Measurements from ENCODE around the gene BRSK2. TPM values are rescaled to one million over a fixed set of nuclear protein-coding genes. Genes with fewer than 3 reads are reported as not detected.
A peak's percentile ranks its signal among the peaks of the same experiment; 100 is the strongest.

Gene BRSK2
- total and polyA plus RNA-seq, 4 donors = 0.55 to 1.0 (median 0.62) TPM

DNA sequence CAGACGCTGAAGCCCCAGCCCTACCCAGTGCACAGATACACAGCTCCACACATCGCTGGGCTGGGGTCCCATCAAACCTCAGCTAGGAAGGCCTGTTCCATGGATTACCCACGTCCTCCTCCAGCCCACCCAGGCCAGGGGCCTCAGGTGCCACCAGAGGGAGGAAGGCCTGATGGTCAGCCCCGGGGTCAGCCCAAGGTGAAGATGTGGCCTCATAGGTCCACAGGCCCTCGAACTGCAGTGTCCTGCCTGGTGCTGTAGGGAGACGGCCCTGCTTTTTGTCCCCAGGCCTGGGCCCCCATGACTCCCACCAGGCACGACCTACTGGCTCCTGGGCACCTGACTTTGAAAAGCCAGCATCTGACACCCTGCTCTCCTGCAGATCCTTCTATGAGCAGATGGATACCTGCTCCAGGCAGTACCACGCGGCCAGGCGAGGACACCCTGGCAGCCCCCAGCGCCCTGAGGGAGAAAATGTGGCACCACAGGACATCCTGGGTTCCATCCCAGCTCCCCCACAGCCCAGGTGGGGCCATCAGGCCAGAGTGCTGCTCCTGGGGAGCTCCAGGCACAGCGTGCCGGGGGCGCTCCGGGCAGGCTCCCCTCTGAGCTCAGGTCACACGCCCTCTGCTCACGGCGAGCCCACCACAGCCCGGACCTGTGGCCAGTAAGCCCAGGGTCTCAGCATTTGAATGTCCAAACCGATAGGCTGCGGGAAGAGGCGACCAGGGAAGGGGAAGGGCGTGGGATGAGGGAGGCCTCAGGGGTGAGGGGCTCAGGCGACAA lies 112.6 kb downstream of the BRSK2 start:
- DNase-seq (peak; percentile 41 to 56), ATAC-seq (ENCODE audit: low FRiP score) (no peak)
- H3K4me3 ChIP-seq (ENCODE audit: low read length in 2 of 2) = no peak overlapping the region
- H3K9me3 ChIP-seq (ENCODE audit: control insufficient read depth, low read length) = no peaks in the 10 kb centered on the region
- H3K4me1 ChIP-seq (ENCODE audit: control insufficient read depth in 1 of 2, insufficient read depth in 2 of 2, low read length in 2 of 2) = peaks cover 0 to 3% of the 10 kb centered on the region in 2 donors
- no peaks in the 10 kb centered on the region for H3K36me3 ChIP-seq (ENCODE audit: control insufficient read depth in 1 of 2, insufficient read depth in 2 of 2, low read length in 1 of 2)
- intact Hi-C loops (cut with DNase I) = no loop called here
- no peaks in the 10 kb centered on the region for H3K27me3 ChIP-seq (ENCODE audit: control insufficient read depth in 1 of 2, insufficient read depth in 2 of 2, low read length in 1 of 2)
- no peak overlapping the region for H3K27ac ChIP-seq (ENCODE audit: low read depth in 1 of 2, low read length in 2 of 2)
- 65 to 72% methylated on average over 24 of the region's 24 CpGs for WGBS, 2 donors

DNA sequence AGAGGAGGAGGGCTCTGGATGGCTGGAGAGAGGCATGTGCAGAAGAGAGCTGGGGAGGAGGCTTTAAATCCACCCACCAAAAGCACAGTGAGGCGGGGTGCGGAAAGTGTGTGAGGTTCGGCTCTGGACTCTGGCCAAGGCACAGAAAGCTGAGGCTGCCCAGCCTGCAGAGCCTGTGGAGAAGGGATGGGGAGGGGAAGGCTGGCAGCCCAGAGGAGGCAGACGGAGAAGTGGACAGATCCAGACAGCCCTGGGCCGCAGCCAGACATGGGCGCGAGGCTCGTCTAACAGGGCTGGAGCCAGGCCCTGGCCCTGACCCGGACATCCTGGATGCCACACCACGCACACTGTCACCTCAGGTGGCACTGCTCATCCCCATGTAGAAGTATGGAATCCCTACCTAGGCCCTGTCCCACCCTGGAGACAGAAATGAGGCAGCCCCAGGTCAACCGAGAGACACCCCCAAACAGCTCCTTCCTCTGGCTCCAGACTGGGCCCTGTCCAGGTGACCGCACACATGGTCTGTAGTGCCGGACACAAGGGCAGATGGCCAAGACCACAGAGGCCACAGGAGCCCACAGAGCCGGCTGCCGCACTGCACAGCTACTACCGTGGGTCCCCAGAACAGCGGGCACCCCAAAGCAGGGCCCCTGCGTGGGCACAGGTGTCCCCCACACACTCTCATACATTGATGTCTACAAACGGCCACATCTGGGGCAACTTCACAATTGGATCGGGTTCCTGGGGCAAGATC lies 113.4 kb downstream of the BRSK2 start:
- Histone ChIP-seq H3K27ac (ENCODE audit: low read depth in 1 of 2, low read length in 2 of 2) (no peak overlapping the region), H3K4me1 (ENCODE audit: control insufficient read depth in 1 of 2, insufficient read depth in 2 of 2, low read length in 2 of 2) (peaks cover 0 to 5% of the 10 kb centered on the region in 2 donors), H3K4me3 (ENCODE audit: low read length in 2 of 2) (no peak overlapping the region), H3K9me3 (ENCODE audit: control insufficient read depth, low read length) (no peaks in the 10 kb centered on the region), H3K27me3 (ENCODE audit: control insufficient read depth in 1 of 2, insufficient read depth in 2 of 2, low read length in 1 of 2) (no peaks in the 10 kb centered on the region), H3K36me3 (ENCODE audit: control insufficient read depth in 1 of 2, insufficient read depth in 2 of 2, low read length in 1 of 2) (no peaks in the 10 kb centered on the region)
- intact Hi-C loops (cut with DNase I) = no loop called here
- ATAC-seq (ENCODE audit: low FRiP score) (peak; percentile 77), DNase-seq (peak; percentile 69 to 86)
- WGBS, 2 donors = 10 to 16% methylated on average over 20 of the region's 20 CpGs

DNA sequence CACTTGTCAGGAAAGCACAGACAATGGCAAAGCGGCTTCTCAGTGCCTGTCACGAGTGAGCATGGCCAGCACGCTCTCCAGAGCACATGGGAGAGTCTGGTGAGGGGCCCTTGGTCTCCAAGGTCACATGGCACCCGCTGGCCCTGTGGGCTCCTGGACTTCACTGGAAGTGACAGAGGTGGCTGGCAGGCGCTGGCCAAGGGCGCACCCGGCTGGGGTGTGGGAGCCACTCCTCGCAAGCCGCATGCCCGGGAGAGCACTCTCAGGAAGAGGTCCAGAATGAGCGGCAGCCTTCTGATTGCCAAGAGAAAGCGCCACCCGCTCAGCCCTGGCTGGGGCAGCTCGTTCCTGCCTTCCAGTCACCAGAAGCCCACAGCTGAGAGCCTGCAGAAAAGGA lies 114.0 kb downstream of the BRSK2 start:
- Histone ChIP-seq H3K9me3 (ENCODE audit: control insufficient read depth, low read length) (no peaks in the 10 kb centered on the region), H3K27me3 (ENCODE audit: control insufficient read depth in 1 of 2, insufficient read depth in 2 of 2, low read length in 1 of 2) (no peaks in the 10 kb centered on the region), H3K4me1 (ENCODE audit: control insufficient read depth in 1 of 2, insufficient read depth in 2 of 2, low read length in 2 of 2) (peaks cover 0 to 5% of the 10 kb centered on the region in 2 donors), H3K27ac (ENCODE audit: low read depth in 1 of 2, low read length in 2 of 2) (no peak overlapping the region), H3K36me3 (ENCODE audit: control insufficient read depth in 1 of 2, insufficient read depth in 2 of 2, low read length in 1 of 2) (no peaks in the 10 kb centered on the region), H3K4me3 (ENCODE audit: low read length in 2 of 2) (no peak overlapping the region)
- DNase-seq = peak; percentile 76 to 84
- 3 to 10% methylated on average over 14 of the region's 14 CpGs for WGBS, 2 donors
- peak; percentile 71 for ATAC-seq (ENCODE audit: low FRiP score)
- intact Hi-C loops (cut with DNase I) = no loop called here

DNA sequence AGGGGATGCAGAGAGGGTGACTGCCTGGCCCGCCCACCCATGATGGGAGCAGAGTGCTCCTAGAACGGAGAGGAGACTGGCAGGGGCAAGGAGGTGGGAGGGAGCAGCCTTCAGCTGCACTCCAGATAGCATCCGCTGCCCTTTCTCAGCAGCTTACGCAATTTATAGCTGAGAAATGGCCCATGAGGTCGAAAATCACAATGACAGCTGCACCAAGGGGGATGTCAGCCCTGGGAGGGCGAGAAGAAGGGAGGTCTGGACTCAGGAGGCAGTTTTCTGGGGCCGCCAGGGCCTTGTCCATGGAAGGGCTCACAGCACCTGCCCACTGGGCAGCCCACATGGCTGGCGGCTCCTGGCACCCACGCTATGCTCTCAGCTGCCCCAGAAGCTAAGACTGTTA lies 114.4 kb downstream of the BRSK2 start:
- peak; percentile 31 to 67 for DNase-seq
- Histone ChIP-seq H3K4me3 (ENCODE audit: low read length in 2 of 2) (no peak overlapping the region), H3K9me3 (ENCODE audit: control insufficient read depth, low read length) (no peaks in the 10 kb centered on the region), H3K27me3 (ENCODE audit: control insufficient read depth in 1 of 2, insufficient read depth in 2 of 2, low read length in 1 of 2) (no peaks in the 10 kb centered on the region), H3K36me3 (ENCODE audit: control insufficient read depth in 1 of 2, insufficient read depth in 2 of 2, low read length in 1 of 2) (no peaks in the 10 kb centered on the region), H3K27ac (ENCODE audit: low read depth in 1 of 2, low read length in 2 of 2) (no peak overlapping the region), H3K4me1 (ENCODE audit: control insufficient read depth in 1 of 2, insufficient read depth in 2 of 2, low read length in 2 of 2) (peaks cover 0 to 5% of the 10 kb centered on the region in 2 donors)
- ATAC-seq (ENCODE audit: low FRiP score) = no peak
- intact Hi-C loops (cut with DNase I) = no loop called here
- 34 to 36% methylated on average over 9 of the region's 9 CpGs for WGBS, 2 donors

DNA sequence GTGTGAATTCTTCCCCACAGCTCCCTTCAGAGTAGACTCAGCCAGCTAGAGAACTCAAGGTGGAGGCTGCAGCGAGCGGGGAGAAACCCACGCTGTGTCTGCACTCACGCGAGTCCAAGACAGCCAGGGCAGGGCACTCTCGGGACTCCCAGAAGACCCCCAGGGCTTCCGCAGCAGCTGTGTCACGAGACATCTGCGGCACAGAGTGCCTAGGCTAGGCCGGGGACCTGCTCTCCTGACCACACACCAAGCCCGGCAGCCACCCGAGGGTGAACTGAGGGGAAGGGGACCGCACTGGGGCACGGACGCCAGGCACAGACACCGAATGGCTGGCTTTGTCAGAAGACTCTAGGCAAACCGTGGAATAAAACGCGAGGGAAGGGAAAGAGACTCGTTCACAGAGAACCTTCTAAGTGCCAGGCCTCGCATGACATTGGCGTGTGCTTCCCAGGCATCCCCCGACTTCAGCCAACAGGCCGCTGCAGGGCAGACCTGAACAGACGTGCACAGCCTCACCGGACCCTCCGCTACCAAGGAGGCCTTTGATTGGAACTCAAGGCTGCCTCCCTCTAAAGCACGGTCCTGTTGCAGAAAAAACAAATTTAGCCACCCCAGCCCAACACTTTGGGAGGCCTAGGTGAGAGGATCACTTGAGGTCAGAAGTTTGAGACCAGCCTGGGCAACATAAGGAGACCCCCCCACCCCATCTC lies 115.0 kb downstream of the BRSK2 start:
- WGBS, 2 donors = 93% methylated on average over 28 of the region's 28 CpGs

DNA sequence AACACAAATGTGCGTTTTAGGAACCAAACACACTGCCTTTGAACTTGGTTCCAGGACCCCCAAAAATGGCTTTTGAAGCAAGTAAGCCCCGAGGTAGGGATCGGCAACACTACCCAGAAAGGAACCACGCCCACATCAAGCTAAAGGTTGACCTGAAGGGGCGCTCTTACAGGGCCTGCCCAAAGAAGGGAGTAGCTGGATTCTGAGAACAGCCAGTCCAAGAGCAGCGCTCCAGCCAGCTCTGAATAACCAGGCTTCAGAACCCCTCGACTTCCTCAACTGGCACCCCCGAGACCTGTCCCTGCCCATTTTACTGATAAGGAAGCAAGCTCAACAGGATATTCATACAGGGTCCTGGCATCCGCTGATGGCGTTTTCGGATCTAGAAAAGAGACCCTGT lies 115.7 kb downstream of the BRSK2 start:
- H3K36me3 ChIP-seq (ENCODE audit: control insufficient read depth in 1 of 2, insufficient read depth in 2 of 2, low read length in 1 of 2) = no peaks in the 10 kb centered on the region
- H3K27ac ChIP-seq (ENCODE audit: low read depth in 1 of 2, low read length in 2 of 2) = no peak overlapping the region
- 74 to 79% methylated on average over 11 of the region's 11 CpGs for WGBS, 2 donors
- no peaks in the 10 kb centered on the region for H3K9me3 ChIP-seq (ENCODE audit: control insufficient read depth, low read length)
- no peaks in the 10 kb centered on the region for H3K27me3 ChIP-seq (ENCODE audit: control insufficient read depth in 1 of 2, insufficient read depth in 2 of 2, low read length in 1 of 2)
- peak; percentile 35 for DNase-seq
- intact Hi-C loops (cut with DNase I) = no loop called here
- peaks cover 0 to 5% of the 10 kb centered on the region in 2 donors for H3K4me1 ChIP-seq (ENCODE audit: control insufficient read depth in 1 of 2, insufficient read depth in 2 of 2, low read length in 2 of 2)
- H3K4me3 ChIP-seq (ENCODE audit: low read length in 2 of 2) = no peak overlapping the region
- no peak for ATAC-seq (ENCODE audit: low FRiP score)

More for the DNA sequence above, 115.0 kb downstream of the BRSK2 start:
- DNase-seq (peak; percentile 43 to 72), ATAC-seq (ENCODE audit: low FRiP score) (no peak)
- no peaks in the 10 kb centered on the region for H3K36me3 ChIP-seq (ENCODE audit: control insufficient read depth in 1 of 2, insufficient read depth in 2 of 2, low read length in 1 of 2)
- intact Hi-C loops (cut with DNase I) = no loop called here
- H3K4me3 ChIP-seq (ENCODE audit: low read length in 2 of 2) = no peak overlapping the region
- H3K27me3 ChIP-seq (ENCODE audit: control insufficient read depth in 1 of 2, insufficient read depth in 2 of 2, low read length in 1 of 2) = no peaks in the 10 kb centered on the region
- no peaks in the 10 kb centered on the region for H3K9me3 ChIP-seq (ENCODE audit: control insufficient read depth, low read length)
- H3K4me1 ChIP-seq (ENCODE audit: control insufficient read depth in 1 of 2, insufficient read depth in 2 of 2, low read length in 2 of 2) = peaks cover 0 to 5% of the 10 kb centered on the region in 2 donors
- no peak overlapping the region for H3K27ac ChIP-seq (ENCODE audit: low read depth in 1 of 2, low read length in 2 of 2)

DNA sequence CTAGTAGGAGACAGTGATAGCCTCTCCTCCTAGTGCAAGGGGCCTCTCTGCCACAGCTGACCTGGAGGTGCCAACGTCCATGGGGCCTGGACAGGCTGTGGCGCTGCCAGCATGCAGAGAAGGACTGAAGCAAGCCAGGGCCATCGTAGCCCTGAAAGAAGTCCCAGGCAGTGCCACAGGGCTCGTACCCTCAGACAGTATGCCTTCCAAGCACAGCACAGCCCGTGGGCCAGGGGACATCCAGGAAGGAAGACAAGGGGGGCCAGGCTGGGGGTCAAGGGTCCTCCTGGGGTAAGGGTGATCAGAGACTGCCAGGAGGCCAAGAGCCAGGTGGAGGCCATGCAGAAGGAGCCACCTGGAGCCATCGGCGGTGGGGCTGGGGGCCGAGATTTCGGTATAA lies 117.2 kb downstream of the BRSK2 start:
- no peak for ATAC-seq (ENCODE audit: low FRiP score)
- intact Hi-C loops (cut with DNase I) = no loop called here

DNA sequence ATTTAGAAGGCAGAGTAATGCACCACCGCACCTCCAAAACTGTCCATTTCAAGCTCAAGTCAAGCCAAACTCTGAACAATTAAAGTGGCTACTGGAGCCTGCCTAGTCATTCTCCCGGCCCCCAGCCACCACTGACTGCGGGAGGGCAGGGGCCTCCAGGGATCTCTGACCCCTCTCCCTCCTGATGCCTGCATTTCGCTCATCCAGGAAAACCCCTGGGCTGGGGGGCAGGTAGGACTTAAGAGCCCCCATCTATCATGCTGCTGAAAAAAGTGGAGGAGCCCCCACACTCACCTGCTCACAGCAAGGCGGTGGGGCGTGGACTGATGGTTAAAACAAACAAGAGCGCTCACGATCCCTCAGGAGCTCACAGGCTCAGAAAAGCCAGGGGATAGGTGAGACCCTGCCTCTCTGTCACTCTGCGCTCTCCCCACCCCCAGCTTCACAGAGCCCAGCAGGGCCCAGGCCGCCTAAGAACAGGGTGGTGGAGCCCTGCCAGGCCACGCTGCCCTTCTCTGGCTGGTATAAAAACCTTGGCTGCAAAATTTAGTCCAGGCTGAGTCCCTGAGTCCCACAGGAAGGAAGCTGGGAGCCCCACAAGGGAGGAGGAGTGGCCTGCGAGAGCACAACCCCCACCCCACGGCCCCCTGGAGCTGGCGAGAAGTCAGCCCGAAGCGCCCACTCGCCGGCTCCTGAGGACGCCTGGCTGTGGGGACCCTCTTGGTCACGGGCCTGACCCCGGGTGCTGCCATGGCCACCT lies 117.8 kb downstream of the BRSK2 start:
- H3K27ac ChIP-seq (ENCODE audit: low read depth in 1 of 2, low read length in 2 of 2) = peak overlapping the region in 1 of 2 donors; percentile 37
- H3K4me1 ChIP-seq (ENCODE audit: control insufficient read depth in 1 of 2, insufficient read depth in 2 of 2, low read length in 2 of 2) = peaks cover 0 to 5% of the 10 kb centered on the region in 2 donors
- intact Hi-C loops (cut with DNase I) = no loop called here
- ATAC-seq (ENCODE audit: low FRiP score) = peak; percentile 63
- H3K36me3 ChIP-seq (ENCODE audit: control insufficient read depth in 1 of 2, insufficient read depth in 2 of 2, low read length in 1 of 2) = no peaks in the 10 kb centered on the region
- no peaks in the 10 kb centered on the region for H3K9me3 ChIP-seq (ENCODE audit: control insufficient read depth, low read length)
- H3K27me3 ChIP-seq (ENCODE audit: control insufficient read depth in 1 of 2, insufficient read depth in 2 of 2, low read length in 1 of 2) = no peaks in the 10 kb centered on the region
- peak; percentile 74 to 88 for DNase-seq
- H3K4me3 ChIP-seq (ENCODE audit: low read length in 2 of 2) = no peak overlapping the region
- 12 to 19% methylated on average over 21 of the region's 21 CpGs for WGBS, 2 donors

More for the DNA sequence above, 117.2 kb downstream of the BRSK2 start:
- no peak overlapping the region for H3K27ac ChIP-seq (ENCODE audit: low read depth in 1 of 2, low read length in 2 of 2)
- H3K4me1 ChIP-seq (ENCODE audit: control insufficient read depth in 1 of 2, insufficient read depth in 2 of 2, low read length in 2 of 2) = peaks cover 0 to 5% of the 10 kb centered on the region in 2 donors
- no peaks in the 10 kb centered on the region for H3K27me3 ChIP-seq (ENCODE audit: control insufficient read depth in 1 of 2, insufficient read depth in 2 of 2, low read length in 1 of 2)
- no peaks in the 10 kb centered on the region for H3K36me3 ChIP-seq (ENCODE audit: control insufficient read depth in 1 of 2, insufficient read depth in 2 of 2, low read length in 1 of 2)
- 28 to 36% methylated on average over 9 of the region's 9 CpGs for whole genome bisulfite sequencing, 2 donors
- no peak overlapping the region for H3K4me3 ChIP-seq (ENCODE audit: low read length in 2 of 2)
- peak; percentile 44 to 70 for DNase-seq
- H3K9me3 ChIP-seq (ENCODE audit: control insufficient read depth, low read length) = no peaks in the 10 kb centered on the region

Data from aorta (tissue), 5 donors.